Smooth muscle cell (in vitro differentiated cells): Measurements from ENCODE around the gene OR6Q1. TPM values are rescaled to one million over a fixed set of nuclear protein-coding genes. Genes with fewer than 3 reads are reported as not detected.

ENCODE experiments used
- DNase-seq: peaks from one replicate; lab custom pipeline; 2025; ENCODE audit not compliant: unreplicated experiment; lab: John Stamatoyannopoulos, UW
- H2AFZ ChIP-seq: fragments of 200-600 bp; sonication (generic); 2 replicates; pipeline ENCODE4 v1.6.0; 2016; ENCODE audit warnings: antibody characterized with exemption, low read depth, mild to moderate bottlenecking
- H3F3A ChIP-seq: fragments of 200-600 bp; sonication (generic); 2 replicates; pipeline ENCODE4 v1.6.0; 2017; ENCODE audit warnings: antibody characterized with exemption, low read depth
- H3K27ac ChIP-seq: fragments of 200-600 bp; sonication (generic); 2 replicates; pipeline ENCODE4 v1.5.1; 2016; ENCODE audit warnings: low read depth, mild to moderate bottlenecking
- H3K27me3 ChIP-seq: fragments of 200-600 bp; sonication (generic); 2 replicates; pipeline ENCODE4 v1.6.1; 2016; ENCODE audit warnings: low read depth, mild to moderate bottlenecking
- H3K36me3 ChIP-seq: fragments of 200-600 bp; sonication (generic); 2 replicates; pipeline ENCODE4 v1.5.1; 2016; ENCODE audit warnings: low read depth
- H3K4me1 ChIP-seq: fragments of 200-600 bp; sonication (generic); 2 replicates; pipeline ENCODE4 v1.5.1; 2016; ENCODE audit warnings: low read depth
- H3K4me2 ChIP-seq: fragments of 200-600 bp; sonication (generic); 2 replicates; pipeline ENCODE4 v1.6.0; 2016; ENCODE audit warnings: mild to moderate bottlenecking
- H3K4me3 ChIP-seq: fragments of 200-600 bp; sonication (generic); 2 replicates; pipeline ENCODE4 v1.5.1; 2016; ENCODE audit warnings: mild to moderate bottlenecking
- H3K79me2 ChIP-seq: fragments of 200-600 bp; sonication (generic); 2 replicates; pipeline ENCODE4 v1.6.0; 2016; ENCODE audit warnings: low read depth, mild to moderate bottlenecking
- H3K9ac ChIP-seq: fragments of 200-600 bp; sonication (generic); 2 replicates; pipeline ENCODE4 v1.6.0; 2016; ENCODE audit warnings: low read depth
- H3K9me3 ChIP-seq: fragments of 200-600 bp; sonication (generic); replicated peaks from 2 replicates; pipeline ENCODE4 v1.5.1; 2016; ENCODE audit warnings: low read depth
- H4K20me1 ChIP-seq: fragments of 200-600 bp; sonication (generic); 2 replicates; pipeline ENCODE4 v1.6.0; 2016; ENCODE audit warnings: low read depth
- CTCF ChIP-seq: fragments of 200-600 bp; sonication (generic); IDR thresholded peaks from 2 replicates; pipeline ENCODE4 v1.5.1; 2017; ENCODE audit warnings: borderline replicate concordance, mild to moderate bottlenecking, antibody characterized with exemption; ENCODE audit not compliant: insufficient read depth, poor library complexity, severe bottlenecking
- WGBS: methylation state at CpG from one replicate; pipeline ENCODE4 v1.1.7; 2016; ENCODE audit warnings: low lambda C conversion rate; 5-methylcytosine and 5-hydroxymethylcytosine counted together
- polyA plus RNA-seq: library from polyadenylated mRNA; unstranded; fragments of >200 nt; fragmentation: Nextera tagmentation; extraction: Ambion mirVana; gene quantifications from 2 replicates; pipeline ENCODE4 v1.2.1, GENCODE V29; 2016
- total RNA-seq: library from RNA; depleted of rRNA; stranded (reverse); fragments of >200 nt; gene quantifications from 2 replicates; pipeline ENCODE4 v1.2.3, GENCODE V29; 2014

OR6Q1 gene
- total and polyA plus RNA-seq, 2 experiments from 2014 or later = not detected

GRCh38 chr11:58006940-58007339 lies 23.8 kb upstream of the OR6Q1 start:
- H3K9ac ChIP-seq = no peak overlapping the region
- no peak for TF ChIP-seq CTCF
- H3F3A ChIP-seq = no peaks in the 10 kb centered on the region
- 82% methylated on average over 2 of the region's 2 CpGs for WGBS
- H3K27ac ChIP-seq = no peak overlapping the region
- H3K36me3 ChIP-seq = no peaks in the 10 kb centered on the region
- no peak overlapping the region for H3K4me3 ChIP-seq
- H3K79me2 ChIP-seq = no peaks in the 10 kb centered on the region
- H3K27me3 ChIP-seq = no peaks in the 10 kb centered on the region
- no peaks in the 10 kb centered on the region for H3K9me3 ChIP-seq
- no peaks in the 10 kb centered on the region for H4K20me1 ChIP-seq
- no peak overlapping the region for H2AFZ ChIP-seq
- no peaks in the 10 kb centered on the region for H3K4me1 ChIP-seq
- DNase-seq = no peak
- no peak overlapping the region for H3K4me2 ChIP-seq

- no peaks in the 10 kb centered on the region for H3K4me1 ChIP-seq
- 92% methylated on average over 6 of the region's 6 CpGs for WGBS
- H4K20me1 ChIP-seq = no peaks in the 10 kb centered on the region
- H3K4me2 ChIP-seq = no peak overlapping the region
- no peaks in the 10 kb centered on the region for H3K36me3 ChIP-seq
- no peaks in the 10 kb centered on the region for H3K27me3 ChIP-seq
- H3K4me3 ChIP-seq = no peak overlapping the region
- TF ChIP-seq CTCF = no peak
- no peak overlapping the region for H2AFZ ChIP-seq
- H3K27ac ChIP-seq = no peak overlapping the region
- H3K9me3 ChIP-seq = no peaks in the 10 kb centered on the region
- H3K79me2 ChIP-seq = no peaks in the 10 kb centered on the region
- no peaks in the 10 kb centered on the region for H3F3A ChIP-seq
- no peak overlapping the region for H3K9ac ChIP-seq
- no peak for DNase-seq
Observed at GRCh38 chr11:58011771-58012170, 19.0 kb upstream of the OR6Q1 start.

- Histone ChIP-seq H3K4me1 (peaks cover 5% of the 10 kb centered on the region), H3K9me3 (no peaks in the 10 kb centered on the region), H3K27ac (no peak within 1 kb of the TSS), H3F3A (no peaks in the 10 kb centered on the region), H3K36me3 (no peaks in the 10 kb centered on the region), H3K4me2 (no peak within 1 kb of the TSS), H3K9ac (no peak within 1 kb of the TSS), H4K20me1 (no peaks in the 10 kb centered on the region), H3K4me3 (no peak within 1 kb of the TSS), H3K27me3 (no peaks in the 10 kb centered on the region), H2AFZ (no peak within 1 kb of the TSS), H3K79me2 (no peaks in the 10 kb centered on the region)
- 91% methylated on average over 5 of the region's 5 CpGs for WGBS
- no peak for DNase-seq
- TF ChIP-seq CTCF = no peak
Observed at GRCh38 chr11:58023435-58023931, 7.3 kb upstream of the OR6Q1 start, which contains the start of gene OR9Q1. OR9Q1 (plus strand) TSS chr11:58023881; CDS start chr11:58179445, 155,564 bp downstream.

GRCh38 chr11:58024601-58025091 lies 6.1 kb upstream of the OR6Q1 start:
- WGBS = 69% methylated on average over 8 of the region's 8 CpGs
- Histone ChIP-seq H3K9me3 (no peaks in the 10 kb centered on the region), H3K4me3 (no peak overlapping the region), H3K9ac (no peak overlapping the region), H3K36me3 (no peaks in the 10 kb centered on the region), H3K27me3 (no peaks in the 10 kb centered on the region), H2AFZ (no peak overlapping the region), H3K4me2 (no peak overlapping the region), H3K27ac (no peak overlapping the region), H3F3A (no peaks in the 10 kb centered on the region), H3K79me2 (no peaks in the 10 kb centered on the region), H4K20me1 (no peaks in the 10 kb centered on the region), H3K4me1 (peaks cover 5% of the 10 kb centered on the region)
- DNase-seq = no peak
- no peak for TF ChIP-seq CTCF
